ENCODE data around the gene MET.
"Not testable (repeated sequence)": the region's sequence is repeated elsewhere in the genome, so short reads cannot be mapped to it uniquely, and the experiment has no call there.

MET gene

DNA sequence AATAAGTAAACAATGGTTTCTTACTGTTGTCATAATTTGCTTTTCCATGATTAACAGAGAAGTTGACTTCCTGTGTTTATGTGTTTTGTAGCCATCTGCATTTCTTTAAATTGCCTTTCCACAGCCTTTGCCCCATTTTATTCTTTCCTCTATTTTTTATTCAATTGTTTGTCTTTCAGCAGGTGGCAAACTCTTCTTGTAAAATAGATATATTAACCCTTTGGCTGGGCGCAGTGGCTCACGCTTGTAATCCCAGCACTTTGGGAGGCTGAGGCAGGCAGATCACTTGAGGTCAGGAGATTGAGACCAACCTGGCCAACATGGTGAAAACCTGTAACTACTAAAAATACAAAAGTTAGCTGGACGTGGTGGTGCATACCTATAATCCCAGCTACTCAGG lies 139.8 kb downstream of the MET start:
- no peak for DNase-seq (ENCODE audit: low spot score)

DNA sequence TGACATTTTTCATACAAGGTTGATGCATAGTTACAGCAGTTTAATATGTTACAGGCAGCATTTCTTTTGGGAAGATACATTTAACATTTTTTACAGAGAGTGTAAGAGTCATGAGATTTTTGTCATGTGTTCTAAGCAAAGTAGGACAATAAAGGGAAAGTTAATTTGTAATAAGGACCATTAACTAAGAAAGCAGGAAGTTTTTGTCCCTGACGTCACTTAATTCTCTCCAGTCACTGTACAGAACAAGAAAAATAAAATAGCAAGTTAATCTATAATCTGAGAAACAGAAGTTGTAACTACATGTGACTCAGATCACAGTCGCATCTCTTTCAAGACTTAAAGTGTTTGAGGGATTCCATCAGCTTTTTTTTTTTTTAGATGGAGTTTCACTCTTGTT lies 140.9 kb downstream of the MET start:
- no peak for DNase-seq (ENCODE audit: low spot score)

- not testable (repeated sequence) for DNase-seq (ENCODE audit: low spot score)
These were observed 141.4 kb downstream of the MET start for GRCh38 chr7:116813371-116813770.

DNA sequence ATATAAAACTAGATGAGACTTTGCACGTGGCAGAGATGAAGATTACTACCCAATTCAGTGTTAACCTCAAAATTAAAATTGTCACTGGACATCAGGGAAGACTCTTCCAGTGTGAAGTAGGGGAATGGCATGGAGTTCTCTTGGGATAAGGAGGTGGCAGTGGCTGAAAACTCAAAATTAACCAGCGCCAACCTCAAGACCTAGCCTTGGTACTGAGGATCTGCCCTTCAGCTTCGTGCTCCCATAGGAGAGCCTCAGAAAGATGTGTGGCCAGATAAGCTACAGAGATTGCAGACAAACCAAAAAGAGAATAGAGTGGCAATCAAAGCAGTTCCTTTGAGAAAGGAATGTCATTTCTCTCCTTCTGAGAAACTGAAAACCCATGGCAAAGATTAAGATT lies 143.0 kb downstream of the MET start:
- no peak for DNase-seq (ENCODE audit: low spot score)

DNA sequence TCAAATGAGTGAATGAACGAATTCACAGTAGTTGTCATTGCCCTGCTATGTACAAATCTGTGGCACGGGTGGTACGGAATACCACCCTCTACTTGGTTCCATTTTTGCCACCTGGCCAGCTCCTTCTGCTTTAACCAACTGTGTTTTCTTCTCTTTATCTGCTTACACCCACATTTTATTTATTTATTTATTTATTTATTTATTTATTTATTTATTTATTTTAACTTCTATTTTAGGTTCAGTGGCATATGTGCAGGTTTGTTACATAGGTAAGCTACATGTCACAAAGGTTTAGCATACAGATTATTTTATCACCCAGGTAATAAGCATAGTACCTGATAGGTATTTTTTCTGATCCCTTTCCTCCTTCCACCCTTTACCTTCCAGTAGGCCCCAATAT lies 148.2 kb downstream of the MET start:
- no peak for DNase-seq (ENCODE audit: low spot score)

- DNase-seq (ENCODE audit: low spot score) = not testable (repeated sequence)
These were observed 149.7 kb downstream of the MET start for GRCh38 chr7:116821647-116822046.

DNA sequence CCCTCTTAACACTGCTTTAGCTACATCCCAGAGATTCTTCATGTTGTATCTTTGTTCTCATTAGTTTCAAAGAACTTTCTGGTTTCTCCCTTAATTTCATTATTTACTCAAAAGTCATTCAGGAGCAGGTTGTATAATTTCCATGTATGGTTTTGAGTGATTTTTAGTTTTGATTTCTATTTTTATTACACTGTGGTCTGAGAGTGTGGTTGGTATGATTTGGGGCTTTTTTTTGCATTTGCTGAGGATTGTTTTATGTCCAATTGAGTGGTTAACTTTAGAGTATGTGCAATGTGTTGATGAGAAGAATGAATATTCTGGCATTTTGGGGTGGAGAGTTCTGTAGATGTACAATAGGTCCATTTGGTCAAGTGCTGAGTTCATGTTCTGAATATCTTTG lies 152.5 kb downstream of the MET start:
- no peak for DNase-seq (ENCODE audit: low spot score)

- no peak for DNase-seq (ENCODE audit: low spot score)
These were observed 156.3 kb downstream of the MET start for GRCh38 chr7:116828281-116828680.

DNA sequence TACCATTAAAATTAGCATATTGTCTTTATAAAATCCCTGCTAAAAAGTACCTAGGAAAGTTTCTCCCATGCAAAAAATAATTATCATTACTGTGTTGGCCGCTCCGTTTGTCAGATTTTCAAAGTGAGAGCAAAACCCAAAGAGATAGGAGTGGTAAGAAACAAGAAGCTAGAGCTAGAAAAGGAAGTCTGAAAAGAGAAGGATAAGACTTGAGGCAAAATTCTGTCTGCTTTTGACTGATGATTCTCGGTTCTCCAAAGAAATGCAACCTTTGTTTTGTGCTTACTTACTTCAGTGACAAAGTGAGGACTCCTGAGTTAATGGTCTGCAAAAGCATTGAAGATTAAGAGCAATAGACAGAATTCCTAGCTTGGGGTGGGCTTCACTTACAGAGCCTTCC lies 157.0 kb downstream of the MET start:
- no peak for DNase-seq (ENCODE audit: low spot score)

DNA sequence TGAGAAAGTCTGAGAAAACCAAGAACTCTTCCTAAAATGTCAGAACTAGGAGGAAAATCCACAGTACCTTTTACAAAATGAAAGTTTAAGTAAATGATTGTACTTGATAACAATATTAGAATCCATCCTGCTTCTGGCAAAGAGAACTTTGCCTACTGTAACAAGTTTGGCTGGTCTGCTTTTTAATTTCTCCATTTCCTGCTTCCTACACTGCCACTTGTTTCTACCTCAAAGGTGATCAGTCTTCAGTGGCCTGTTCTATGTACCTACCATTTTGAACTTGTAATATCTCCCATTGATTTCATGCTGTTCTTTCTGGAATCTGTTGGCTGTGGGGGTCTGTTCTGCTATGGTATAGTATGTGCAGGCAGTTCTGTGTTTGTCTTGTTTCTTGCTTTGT lies 157.5 kb downstream of the MET start:
- DNase-seq (ENCODE audit: low spot score) = no peak

DNA sequence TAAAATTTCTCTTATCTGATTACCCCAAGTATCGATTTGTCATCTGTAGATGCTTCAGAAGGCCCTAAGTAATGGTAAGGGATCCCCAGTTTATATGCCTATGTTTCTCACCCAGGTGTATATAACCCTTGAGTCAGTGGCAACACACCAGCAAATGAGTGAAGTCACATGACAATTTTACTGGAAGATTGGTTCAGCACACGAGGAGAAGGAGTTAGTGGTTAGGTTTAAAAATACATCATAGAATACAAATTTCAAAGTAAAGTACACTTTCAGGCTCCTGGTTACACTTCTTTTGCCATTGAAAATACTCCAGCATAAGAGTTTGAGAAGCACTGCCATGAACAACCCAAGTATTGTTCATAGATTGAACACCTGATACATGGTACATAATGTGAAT lies 160.7 kb downstream of the MET start:
- DNase-seq (ENCODE audit: low spot score) = no peak

DNA sequence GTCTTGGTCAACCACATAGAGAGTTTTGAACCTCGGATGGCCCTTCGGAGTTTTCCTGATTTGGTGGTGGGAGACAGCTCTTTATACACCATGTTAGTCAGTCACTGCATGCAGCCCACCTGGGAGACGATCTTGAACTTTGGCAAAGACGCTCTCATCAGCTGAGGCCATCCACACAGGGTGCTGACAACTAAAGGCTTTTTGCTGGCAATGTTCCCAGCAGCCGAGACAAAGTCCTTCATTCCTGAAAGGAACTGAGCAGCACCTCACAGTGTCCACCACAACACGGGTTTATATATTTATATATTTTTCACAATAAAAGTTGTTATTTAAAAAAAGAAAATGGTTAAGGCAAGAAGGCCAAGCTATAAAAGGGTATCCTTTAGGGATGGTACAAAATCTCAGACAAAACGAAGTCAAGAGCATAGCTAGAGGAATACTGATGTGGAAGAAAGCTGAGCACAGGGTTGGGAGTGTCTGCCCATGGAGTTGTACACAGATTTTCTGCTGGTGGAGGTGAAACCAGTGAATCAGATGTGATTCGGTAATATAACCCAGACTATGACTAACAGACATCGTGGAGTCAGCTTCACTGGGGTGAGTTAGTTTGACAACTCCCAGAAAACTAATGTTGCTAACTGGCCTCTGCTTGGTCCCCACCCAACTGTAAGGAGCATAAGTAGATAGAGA lies 163.0 kb downstream of the MET start:
- DNase-seq (ENCODE audit: low spot score) = no peak

- no peak for DNase-seq (ENCODE audit: low spot score)
These were observed 164.1 kb downstream of the MET start for GRCh38 chr7:116836048-116836447.

DNA sequence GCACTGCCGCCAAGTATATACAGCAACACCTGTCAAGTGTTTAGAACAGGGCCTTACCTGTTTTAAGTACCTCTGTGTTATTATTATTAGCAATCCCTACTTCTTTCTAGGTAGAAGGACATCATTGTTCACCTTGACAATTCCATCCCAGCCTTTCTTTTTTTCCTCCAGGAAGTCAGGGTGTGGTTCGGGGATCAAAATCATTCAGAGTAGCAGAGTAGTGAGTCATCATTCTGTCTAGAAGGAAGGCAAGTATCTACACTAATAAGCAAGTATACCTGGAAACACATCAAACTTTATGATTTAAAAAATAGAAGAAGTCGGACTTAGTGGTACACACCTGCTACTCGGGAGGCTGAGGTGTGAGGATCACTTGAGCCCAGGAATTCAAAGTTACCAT lies 164.9 kb downstream of the MET start:
- no peak for DNase-seq (ENCODE audit: low spot score)

GRCh38 chr7:116837586-116837985 lies 165.6 kb downstream of the MET start:
- no peak for DNase-seq (ENCODE audit: low spot score)

GRCh38 chr7:116840256-116840655 lies 168.3 kb downstream of the MET start:
- DNase-seq (ENCODE audit: low spot score) = no peak

DNA sequence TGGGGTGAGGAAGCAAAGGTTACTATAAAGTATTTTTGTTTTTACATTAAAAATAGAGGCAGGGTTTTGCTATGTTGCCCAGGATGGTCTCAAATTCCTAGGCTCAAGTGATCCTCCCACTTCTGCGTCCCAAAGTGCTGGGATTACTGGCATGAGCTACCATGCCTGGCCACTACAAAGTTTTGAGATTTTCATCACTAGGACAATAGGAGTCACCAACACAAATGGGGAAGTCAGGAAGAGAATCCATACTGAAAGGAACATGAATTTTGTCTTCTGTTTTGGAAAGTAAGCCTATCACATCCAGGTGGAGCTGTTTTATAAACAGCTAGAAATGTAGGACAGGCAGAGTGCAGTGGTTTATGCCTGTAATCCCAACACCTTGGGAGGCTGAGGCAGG lies 170.4 kb downstream of the MET start:
- no peak for DNase-seq (ENCODE audit: low spot score)

- DNase-seq (ENCODE audit: low spot score) = peak; percentile 11
These were observed 171.4 kb downstream of the MET start for GRCh38 chr7:116843378-116843777.
